ENCODE measurements around the gene RTL5. TPM values are rescaled to one million over a fixed set of nuclear protein-coding genes. Genes with fewer than 3 reads are reported as not detected.

Gene RTL5
- total RNA-seq, 4 donors from 2014 or later = 3.7 to 6.9 (median 4.4) TPM

DNA sequence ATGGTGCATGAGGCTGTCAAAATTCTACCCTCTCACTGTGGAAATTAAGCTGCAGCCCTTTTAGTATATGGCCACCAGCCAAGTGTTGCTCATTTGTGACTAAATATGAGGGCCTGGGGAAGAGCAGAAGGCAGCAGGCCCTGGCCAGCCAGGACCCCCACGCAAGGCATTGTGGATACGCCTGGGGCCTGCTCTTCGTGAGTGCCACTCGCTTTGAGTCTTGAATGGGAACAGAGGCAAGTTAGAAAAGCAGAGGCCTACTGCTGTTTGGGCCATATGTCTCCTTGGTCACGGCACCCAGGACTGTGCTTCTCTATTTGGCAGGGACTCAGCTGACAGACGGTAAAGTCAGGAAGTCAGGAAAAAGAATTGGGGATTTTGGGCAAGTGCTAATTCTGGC, 10.9 kb downstream of the RTL5 start:
- ATAC-seq (ENCODE audit: low FRiP score) (no peak), DNase-seq (ENCODE audit: low spot score) (no peak)
- TF ChIP-seq, protein P1, sequence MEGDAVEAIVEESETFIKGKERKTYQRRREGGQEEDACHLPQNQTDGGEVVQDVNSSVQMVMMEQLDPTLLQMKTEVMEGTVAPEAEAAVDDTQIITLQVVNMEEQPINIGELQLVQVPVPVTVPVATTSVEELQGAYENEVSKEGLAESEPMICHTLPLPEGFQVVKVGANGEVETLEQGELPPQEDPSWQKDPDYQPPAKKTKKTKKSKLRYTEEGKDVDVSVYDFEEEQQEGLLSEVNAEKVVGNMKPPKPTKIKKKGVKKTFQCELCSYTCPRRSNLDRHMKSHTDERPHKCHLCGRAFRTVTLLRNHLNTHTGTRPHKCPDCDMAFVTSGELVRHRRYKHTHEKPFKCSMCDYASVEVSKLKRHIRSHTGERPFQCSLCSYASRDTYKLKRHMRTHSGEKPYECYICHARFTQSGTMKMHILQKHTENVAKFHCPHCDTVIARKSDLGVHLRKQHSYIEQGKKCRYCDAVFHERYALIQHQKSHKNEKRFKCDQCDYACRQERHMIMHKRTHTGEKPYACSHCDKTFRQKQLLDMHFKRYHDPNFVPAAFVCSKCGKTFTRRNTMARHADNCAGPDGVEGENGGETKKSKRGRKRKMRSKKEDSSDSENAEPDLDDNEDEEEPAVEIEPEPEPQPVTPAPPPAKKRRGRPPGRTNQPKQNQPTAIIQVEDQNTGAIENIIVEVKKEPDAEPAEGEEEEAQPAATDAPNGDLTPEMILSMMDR (IDR thresholded peaks at IDR 0.05) = no peak

DNA sequence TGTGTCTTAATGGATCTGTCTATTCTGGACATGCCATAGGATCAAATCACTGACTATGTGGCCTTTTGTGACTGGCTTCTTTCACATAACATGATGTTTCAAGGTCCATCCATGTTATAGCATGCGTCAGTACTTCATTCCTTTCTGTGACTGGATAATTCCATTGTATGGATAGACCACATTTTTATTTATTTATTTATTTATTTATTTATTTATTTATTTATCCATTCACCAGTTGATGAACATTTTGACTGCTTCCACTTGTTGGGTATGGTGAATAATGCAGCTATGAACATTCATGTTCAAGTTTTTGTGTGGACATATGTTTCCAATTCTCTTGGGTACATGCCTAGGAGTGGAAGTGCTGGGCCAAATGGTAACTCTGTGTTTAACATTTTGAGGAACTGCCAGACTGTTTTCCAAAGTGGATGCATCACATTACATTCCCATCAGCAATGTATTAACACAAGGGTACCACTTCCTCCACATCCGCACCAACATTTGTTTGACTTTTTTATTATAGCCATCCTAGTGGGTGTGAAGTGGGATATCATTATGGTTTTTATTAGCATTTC, 14.0 kb downstream of the RTL5 start:
- TF ChIP-seq, protein P1 (IDR thresholded peaks at IDR 0.05) = no peak
- ATAC-seq (ENCODE audit: low FRiP score) (no peak), DNase-seq (ENCODE audit: low spot score) (no peak)

DNA sequence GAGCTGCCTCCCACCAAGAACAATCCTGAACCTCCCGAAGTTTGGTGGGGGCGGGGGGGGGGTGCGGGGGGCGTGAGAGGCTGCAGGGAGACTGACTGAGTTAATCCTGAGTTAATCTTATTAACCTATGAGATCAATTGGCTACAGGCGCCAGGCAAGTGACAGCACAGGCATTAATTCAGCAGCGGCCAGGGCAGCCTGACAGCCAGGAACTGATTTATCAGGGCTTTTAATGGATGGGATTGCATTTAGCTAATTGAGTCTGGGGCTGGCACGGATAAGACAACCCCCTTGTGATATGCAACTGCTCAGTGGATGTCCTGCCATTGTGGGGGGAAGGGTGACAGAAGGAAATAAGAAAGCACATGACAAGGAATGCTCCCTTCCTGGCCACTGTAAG, 16.3 kb downstream of the RTL5 start:
- no peak for ATAC-seq (ENCODE audit: low FRiP score)
- TF ChIP-seq, protein P1 (IDR thresholded peaks at IDR 0.05) = no peak
- no peak for DNase-seq (ENCODE audit: low spot score)

DNA sequence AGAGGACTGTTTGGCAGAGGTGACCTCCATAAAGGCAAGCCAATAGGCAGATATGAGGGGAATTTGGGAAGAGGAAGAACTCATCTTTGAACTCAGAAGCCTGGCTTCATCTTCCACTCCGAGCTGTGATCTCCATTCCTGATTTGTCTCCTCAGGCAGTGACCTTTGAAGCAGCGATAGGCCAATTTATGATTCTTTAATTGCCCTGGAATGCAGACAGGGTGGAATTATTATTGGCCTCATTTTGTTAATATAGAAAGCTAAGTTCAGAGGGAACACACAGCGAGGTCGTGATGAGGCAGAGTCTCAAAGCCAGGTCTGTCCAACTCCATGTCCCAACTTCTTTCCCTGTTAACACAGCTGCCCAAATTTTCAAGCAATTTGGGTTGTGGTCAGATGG, 16.9 kb downstream of the RTL5 start:
- DNase-seq (ENCODE audit: low spot score) (no peak), ATAC-seq (ENCODE audit: low FRiP score) (no peak)
- TF ChIP-seq, protein P1 (IDR thresholded peaks at IDR 0.05) = no peak

DNA sequence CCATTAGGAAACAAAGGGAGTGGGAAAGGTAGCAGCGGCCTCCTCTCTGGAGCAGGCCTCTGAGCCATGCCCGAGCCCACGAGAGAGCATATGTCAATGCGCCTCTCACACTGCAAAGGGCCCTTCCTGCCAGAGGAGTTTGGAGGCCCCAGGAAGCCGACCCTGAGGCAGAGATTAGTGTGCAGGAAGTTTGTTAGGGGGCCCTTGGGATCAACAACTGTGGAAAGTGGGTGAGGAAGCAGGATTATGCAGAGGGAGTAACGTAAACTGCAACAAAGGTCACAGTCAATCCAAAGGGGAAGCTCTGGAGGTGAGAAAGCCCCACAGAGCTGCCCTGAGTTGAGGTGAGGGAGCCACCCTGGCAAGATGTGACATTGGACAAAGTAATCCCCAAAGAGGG, 17.4 kb downstream of the RTL5 start:
- ATAC-seq (ENCODE audit: low FRiP score) (no peak), DNase-seq (ENCODE audit: low spot score) (no peak)
- TF ChIP-seq, protein P1 (IDR thresholded peaks at IDR 0.05) = no peak

DNA sequence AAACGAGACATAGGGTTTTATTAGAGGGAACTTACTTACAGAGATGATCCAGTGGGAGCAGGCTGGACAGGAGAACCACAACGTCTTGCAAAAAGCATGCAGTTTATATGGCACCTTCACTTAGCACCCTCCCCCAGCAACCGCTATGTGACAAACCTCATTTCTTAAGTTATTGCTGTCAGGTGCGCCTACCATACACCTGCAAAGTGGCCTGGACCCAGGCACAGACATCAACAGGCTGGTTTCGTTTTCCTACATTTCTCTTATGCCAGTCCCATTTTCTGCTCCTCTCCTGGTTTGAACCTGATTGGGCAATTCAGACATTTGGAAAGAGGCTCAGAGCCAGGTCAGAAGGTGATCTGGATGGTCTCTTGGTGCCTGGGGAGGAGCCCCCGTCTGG, 18.3 kb downstream of the RTL5 start:
- TF ChIP-seq, protein P1 (IDR thresholded peaks at IDR 0.05) = no peak
- DNase-seq (ENCODE audit: low spot score) (no peak), ATAC-seq (ENCODE audit: low FRiP score) (no peak)

DNA sequence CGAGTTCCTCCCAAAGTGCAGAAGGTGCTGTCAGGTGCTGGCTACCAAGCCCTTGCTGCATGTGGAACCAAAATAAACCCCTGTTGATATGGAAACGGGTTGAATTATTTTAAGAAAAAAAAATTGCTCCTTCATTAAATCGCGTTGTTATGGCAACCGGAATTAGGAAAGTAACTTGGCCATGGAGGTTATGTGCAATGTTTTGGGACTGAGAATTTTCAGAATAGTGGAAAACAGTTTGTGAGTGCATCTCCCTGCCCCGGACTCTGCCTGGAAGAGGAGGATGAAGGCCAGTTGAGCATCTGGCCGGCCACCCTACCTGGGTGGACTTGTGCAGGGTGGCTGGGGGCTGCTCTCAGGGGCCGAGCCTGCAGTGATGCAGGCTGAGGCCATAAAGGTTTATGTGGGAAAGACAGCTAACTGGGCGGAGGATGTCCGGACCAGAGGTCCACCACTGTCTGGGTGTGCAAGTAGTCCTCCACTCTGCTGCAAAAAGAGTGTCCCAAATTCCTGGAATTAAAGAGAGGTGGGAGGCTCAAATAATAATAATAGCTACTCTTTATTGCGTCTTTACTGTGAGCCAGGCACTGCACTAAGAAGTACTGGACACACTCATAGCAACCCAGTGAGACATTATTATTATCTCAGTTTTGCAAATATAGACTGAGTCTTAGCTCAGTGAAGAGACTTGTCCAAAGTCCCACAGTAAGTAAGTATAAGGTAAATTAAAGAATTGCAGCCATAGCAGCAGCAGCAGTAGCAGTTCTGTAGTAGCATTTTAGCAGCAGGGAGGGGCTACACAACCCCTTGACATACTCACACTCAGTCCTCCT, 20.6 kb downstream of the RTL5 start:
- no peak for ATAC-seq (ENCODE audit: low FRiP score)
- no peak for DNase-seq (ENCODE audit: low spot score)

More for the DNA sequence above, 20.6 kb downstream of the RTL5 start:
- TF ChIP-seq, protein P1 (IDR thresholded peaks at IDR 0.05) = no peak
